Activated T-cell treated with anti-CD3 and anti-CD28 coated beads, Interleukin-2, amount 50 U/mL, for 1 hour (primary cell): Measurements from ENCODE around the gene PLA2G15.

Experiments used
- DNase-seq: peaks from one replicate; pipeline ENCODE4 v3.0.0-alpha.2; 2020

The PLA2G15 gene

DNA sequence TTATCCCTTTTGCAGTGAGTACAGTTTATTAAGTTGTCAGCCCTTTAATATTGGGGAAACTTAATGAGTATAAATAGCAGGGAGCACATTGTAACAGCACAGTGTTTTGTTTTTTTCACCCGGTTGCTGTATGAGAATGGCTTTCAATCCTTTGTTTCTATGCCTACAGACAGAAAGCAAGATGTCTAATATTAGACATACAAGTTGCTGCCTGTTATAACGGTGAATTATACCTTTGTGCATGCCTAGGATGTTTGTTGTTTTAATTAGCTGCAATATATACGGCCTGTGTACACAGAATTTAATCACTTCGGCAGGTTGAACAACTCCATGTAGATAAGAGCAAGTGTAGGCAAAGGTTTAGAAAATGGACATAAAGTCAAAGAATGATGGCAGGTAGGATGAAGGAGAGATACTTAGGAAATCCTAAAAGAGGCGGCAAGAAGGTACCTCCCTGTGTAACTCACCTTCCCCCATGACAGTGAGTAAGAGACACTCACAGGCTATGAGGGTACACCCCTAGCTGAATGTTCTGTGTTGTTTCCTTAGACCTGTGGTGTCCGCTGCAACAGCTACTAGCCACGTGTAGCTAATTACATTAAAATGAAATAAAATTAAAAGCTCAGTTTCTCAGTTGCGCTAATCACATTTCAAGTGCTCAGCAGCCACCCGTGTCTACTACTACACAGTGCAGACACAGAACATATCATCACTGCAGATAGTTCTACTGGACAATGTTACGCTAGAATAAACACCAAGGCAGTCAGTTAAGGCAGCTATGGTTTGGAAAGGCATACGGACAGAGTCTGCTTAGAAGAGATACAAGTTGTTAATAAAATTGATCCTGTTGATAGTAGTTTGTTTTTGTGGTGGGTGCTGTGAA, 54.6 kb downstream of the PLA2G15 start:
- DNase-seq: no peak

GRCh38 chr16:68300734-68301459, 55.7 kb downstream of the PLA2G15 start:
- no peak for DNase-seq

DNA sequence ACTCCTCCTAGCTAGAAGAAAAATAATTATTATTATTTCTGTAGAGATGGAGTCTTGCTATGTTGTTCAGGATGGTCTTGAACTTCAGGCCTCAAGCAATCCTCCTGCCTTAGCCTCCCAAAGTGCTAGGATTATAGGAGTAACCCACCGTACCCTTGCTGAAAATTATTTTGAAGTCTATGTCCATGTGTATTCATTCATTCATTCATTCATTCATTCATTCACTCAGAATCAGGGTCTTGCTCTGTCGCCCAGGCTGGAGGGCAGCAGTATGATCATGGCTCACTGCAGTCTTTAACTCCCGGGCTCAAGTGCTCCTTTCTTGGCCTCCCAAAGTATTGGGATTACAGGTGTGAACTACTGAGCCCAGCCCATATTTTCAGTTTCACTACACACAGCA, 61.5 kb downstream of the PLA2G15 start:
- DNase-seq: no peak

DNA sequence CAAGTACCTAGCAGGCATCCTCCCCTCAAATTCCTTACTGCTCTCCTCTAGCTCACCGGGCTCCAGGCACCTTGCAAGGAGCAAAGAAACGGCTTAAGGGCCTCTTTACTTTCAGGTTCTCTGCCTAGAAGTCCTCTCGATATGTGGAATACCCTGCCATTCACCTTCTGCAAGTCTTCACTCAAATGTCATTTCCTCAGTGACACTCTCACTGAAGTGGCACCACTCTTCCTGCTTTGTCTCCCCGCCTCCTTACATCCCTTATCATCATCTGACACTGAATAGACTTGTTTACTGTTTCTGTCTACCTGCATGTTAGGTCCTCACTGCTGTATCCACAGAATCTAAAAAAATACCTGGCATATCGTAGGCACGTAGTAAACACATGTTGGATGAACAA, 64.6 kb downstream of the PLA2G15 start:
- DNase-seq: no peak

GRCh38 chr16:68310437-68310773, 65.2 kb downstream of the PLA2G15 start:
- no peak for DNase-seq
